ENCODE measurements around the gene LENEP.

LENEP gene

DNA sequence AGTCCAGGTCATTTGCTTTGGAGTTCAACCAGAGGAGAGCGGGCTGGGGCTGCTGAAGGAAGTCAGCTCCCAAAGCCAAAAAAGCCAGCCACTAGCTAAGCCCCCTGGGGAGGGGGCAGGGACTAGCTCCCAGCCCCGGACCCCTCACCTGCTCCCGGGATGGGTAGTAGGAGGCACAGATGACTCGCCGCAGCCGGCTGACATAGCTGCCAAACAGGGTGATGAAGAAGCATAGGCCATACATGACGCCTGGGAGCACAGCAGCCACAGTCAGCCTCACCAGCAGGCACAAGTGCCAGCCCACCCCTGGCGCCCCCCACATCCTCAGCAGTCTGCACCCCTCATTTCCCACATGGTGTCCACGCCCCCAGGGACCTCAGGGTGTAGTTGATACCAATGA, 32.8 kb downstream of the LENEP start:
- no peak for DNase-seq (ENCODE audit: low read depth in 2 of 3, low spot score in 2 of 3)

DNA sequence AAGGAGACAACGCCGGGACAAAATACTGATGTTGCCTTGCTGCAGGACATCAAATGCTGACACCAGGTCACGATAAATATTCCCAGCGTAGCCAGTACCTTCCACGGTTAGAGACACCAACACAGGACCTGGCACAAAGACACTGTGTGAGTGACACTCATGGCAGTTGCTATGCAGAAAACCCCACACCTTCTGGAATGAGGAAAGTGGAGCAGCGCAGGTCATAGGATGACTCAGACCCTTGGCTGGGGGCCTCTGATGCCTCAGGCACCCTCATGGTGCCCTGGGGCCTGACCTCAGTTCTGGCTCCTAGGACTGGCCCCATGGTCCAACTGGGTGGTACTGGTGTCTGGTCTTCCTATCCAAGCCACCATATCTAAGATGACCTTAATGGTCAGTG, 33.2 kb downstream of the LENEP start:
- DNase-seq (ENCODE audit: low read depth in 2 of 3, low spot score in 2 of 3), result no peak

DNA sequence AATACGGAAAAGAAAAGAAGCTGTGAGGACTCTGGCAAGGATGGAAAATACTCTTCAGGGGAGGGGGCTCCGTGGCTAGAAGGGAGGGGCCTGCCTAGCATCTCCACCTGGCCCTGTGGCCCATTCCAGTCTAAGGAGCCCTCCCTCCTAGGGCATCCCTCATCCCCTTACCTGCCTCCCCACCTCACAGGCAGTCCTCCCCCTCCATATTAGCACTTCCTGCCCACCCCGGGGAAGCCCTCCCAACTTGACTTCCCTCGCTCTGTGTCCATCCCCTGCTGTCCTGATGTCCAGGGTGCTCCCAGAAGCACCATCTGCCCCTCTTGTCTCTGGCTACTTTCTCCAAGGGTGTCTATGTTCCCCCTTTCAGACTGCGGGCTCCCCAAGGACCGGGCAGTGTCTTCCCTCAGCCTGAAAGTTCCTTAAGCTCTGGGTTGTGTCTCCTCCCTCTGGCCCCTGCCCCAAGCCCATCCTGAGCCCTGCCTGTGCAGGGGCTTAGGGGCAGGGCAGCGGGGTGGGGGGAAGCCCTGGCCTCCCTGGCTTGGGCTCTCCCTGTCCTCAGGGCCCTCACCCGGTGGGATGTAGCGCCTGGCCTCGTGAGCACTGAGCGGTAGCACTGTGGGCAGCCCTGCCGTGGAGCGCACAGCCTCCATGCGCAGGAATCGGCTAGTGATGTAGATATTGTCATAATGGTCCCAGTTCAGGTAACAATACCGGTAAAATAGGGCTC, 36.3 kb downstream of the LENEP start:
- DNase-seq (ENCODE audit: low read depth in 2 of 3, low spot score in 2 of 3), result no peak

DNA sequence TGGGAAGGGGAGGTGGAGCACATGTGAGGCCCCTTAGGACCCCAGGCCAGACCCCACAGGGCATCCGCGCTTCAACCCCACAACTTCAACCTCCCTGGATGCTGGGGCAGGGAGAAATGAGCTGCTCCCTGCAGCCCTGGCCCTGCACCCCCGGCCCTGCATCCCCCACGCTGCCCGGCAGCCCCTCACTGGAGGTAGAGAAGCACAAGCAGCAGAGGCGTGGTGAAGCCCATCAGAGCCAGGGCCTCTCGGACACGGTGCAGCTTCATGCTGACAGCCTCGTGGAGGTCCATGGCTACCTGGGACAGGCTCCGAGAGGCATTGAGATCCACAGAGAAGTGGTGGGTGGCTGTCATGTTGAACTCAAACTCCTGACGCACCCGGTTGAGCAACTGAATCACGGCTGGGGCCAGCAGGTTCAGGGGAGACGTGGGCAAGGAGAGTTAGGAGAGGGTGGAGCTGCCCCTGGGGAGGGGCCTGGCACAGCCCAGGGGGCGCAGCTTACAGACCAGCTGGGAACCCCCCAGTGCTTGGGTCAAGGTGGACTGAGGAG, 36.9 kb downstream of the LENEP start:
- no peak for DNase-seq (ENCODE audit: low read depth in 2 of 3, low spot score in 2 of 3)

DNA sequence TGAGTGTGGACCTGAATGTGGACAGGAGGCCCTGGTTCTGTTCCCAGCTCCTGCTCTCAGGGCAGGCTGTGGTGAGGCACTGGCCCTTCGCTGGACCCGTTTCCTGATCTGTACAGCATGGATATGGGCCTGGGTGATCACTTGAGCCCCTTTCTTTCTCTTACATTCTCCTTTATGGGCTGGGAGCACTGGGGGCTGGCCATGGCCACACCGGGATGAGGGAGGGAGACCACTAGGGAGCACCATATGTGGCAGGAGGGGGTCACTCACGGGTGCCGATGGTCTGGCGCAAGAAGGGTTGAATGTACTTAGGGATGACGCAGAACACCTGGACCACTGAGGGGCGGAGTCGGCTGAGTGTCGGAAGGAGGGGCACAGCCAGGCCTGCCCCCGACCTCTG, 37.5 kb downstream of the LENEP start:
- DNase-seq (ENCODE audit: low read depth in 2 of 3, low spot score in 2 of 3), result no peak

DNA sequence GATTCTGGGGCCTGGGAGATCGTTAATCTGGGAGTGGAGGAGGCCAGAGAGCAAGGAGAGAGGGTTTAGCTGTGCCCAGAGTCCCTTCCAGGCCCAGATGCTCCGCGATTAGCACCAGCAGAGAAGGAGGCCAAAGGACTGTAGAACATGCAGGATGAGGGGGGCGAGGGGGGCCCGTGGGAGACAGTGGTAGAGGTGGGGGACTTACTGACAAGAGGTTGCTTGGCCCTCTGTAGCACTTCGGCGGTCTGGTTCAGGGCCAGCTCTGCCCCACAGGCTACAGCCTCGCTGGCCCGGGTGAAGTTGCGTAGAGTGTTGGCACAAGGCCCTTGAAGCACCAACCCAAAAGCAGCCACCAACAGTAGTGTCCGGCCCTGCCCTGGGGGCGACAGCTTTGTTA, 39.5 kb downstream of the LENEP start:
- no peak for DNase-seq (ENCODE audit: low read depth in 2 of 3, low spot score in 2 of 3)

DNA sequence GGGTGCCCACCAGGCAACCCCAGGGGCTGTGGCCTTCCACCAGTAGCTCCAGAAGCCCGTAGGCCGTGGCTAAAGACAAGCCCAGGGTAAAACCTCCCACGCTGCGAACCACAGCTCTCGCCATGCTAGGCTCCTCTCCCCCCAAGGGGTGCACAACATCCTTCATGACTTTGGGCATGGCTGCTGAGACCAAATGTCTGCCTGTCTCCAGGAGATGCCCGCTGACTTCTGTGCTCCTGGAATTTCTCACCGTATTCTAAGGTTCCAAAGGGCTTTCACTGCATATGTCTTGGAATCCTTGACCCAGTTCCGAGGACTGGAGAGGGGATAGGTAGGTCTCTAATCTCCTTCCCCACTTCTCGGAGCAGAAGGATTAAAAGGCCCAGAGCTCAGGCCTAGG, 40.1 kb downstream of the LENEP start, which contains the start of the genes DCST1 and DCST2:
Gene DCST1 (plus strand): TSS at position 301 of the 400 bp plus-strand sequence. CDS start 213 bp downstream, outside the sequence.
Gene DCST2 (minus strand): TSS at position 258 of the 400 bp plus-strand sequence. CDS start 80 bp downstream, at position 178.
- DNase-seq (ENCODE audit: low read depth in 2 of 3, low spot score in 2 of 3), result no peak

DNA sequence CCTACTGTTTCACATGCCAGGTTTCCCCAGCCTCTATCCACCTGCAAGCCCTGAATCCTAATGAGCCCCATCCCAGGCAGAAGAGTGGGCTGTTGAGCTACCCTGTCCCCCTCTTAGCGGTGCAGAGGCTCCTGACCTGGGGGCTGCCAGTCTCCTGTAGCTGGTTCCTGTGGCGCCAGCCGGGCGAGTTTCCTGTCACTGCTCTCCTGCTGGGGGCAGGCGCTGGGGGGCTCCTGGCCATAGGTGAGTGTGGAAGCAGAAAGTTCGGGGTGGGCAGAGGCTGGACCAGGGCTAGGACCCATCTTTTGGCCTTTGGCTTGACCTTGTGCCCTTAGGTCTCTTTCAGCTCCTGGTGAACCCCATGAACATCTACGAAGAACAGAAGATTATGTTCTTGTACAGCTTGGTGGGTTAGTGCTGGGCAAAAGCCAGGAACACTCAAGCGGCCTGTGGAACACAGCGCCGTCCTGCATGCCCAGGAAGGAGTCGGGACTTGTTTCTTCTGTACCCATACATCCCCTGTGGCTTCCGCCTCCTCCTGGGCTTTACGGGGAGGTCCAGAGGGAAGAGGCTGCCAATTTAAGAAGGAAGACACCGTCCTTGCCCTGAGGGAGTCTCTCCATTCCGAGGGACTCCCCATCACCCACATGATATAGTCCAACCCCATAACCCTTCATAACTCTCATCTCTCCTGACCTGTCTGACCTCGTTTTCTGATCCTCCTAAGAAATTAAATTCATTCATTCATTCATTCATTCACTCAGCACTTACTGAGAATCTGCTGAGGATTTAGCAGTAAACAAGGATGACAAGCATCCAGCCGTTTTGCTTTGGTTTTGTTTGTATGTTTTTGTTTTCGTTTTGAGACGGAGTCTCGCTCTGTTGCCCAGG, 41.2 kb downstream of the LENEP start:
- DNase-seq (ENCODE audit: low read depth in 2 of 3, low spot score in 2 of 3), result no peak

DNA sequence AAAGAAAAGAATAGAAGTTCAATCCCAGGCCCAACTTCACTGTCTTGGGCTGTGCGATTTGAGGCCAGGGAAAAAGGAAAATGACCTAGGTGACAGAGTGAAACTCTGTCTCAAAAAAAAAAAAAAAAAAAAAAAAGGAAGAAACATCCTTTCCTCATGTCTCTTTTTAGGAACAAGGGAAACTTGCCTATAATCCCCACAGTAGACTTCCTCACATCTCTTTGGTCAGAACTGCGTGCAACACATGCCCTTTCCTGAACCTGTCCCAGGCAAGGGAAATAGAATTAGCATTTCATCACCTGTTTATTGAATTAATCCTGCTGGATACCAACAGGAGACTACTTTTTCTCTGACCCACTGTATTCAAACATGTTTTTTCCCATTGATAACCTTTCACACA, 42.5 kb downstream of the LENEP start:
- DNase-seq (ENCODE audit: low read depth in 2 of 3, low spot score in 2 of 3), result no peak

DNA sequence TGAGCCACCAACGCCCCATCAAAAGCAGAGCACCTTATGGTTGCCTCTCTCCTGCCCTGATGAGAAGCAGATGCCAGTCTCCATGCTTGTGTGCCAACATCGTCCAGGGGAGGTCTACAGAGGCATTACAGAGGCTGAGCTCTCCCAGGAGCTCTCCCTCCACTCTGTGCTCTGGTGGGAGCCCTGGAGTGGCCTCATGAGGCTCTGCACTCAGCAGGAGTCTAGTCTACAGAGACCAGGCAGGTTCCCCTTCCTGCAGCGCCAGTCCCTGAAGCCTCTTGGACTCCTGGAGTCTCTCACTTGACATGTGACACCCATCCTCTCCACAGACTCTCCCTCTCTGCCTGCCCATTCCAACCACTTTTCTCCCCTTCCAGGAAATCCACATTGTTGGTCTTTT, 43.7 kb downstream of the LENEP start:
- no peak for DNase-seq (ENCODE audit: low read depth in 2 of 3, low spot score in 2 of 3)

DNA sequence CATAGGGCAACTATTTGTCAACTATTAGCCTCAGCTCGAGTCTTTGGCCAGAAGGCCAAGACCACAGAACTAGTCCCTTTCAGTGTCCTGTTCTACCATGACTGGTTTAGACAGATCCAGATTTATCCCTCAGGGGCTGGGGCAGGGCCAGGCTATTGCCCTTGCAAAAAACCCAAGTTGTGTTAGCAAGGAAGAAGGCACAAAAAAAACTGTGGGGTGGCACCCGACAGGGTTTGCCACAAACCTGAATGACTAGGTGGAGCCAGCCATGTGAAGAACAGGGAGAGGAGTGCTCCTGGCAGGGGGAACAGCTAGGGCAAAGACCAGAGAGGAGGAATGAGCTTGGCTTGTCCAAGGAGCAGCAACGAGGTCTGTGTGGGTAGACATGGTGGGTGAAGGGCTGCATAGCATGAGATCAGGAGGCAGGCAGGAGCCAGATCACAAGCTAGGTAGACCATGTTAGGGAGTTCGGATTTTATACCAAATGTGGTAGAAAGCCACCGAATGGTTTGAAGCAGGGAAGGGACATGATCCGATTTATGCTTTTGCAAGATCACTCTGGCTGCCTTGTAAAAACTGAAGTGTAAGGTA, 44.6 kb downstream of the LENEP start:
- DNase-seq (ENCODE audit: low read depth in 2 of 3, low spot score in 2 of 3), result no peak

DNA sequence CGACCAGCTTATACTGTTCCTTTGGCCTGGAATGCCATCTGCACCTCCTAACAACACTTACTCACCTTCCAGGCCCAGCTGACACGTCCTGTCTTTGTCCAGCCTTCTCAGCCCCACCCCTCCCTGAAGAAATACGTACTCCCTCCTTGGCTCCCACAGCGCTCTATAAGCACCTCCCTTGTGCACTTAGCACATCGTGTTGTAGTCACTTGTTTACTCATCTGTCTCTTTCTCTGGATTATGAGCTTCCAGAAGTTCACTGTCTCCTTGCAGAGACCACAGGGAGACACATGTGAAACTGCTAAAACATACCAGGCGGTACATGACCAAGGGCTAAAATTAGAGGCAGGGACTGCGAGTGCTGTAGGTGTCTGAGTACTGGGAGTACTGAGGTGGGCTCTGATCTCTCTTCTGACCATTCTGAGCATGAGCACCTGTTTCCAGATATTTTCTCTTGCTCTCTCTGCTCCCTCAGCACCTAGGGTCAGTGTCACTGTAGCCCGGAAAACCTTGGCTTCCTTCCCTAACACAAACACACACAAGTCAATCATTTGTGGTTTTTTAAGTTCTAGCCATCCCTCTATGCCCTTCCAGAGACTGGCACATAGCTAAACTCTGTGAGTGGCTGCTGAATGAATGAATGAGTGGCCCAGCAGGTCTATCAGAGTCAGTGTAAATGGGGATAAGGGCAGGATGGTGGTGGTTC, 45.4 kb downstream of the LENEP start:
- DNase-seq (ENCODE audit: low read depth in 2 of 3, low spot score in 2 of 3), result no peak

DNA sequence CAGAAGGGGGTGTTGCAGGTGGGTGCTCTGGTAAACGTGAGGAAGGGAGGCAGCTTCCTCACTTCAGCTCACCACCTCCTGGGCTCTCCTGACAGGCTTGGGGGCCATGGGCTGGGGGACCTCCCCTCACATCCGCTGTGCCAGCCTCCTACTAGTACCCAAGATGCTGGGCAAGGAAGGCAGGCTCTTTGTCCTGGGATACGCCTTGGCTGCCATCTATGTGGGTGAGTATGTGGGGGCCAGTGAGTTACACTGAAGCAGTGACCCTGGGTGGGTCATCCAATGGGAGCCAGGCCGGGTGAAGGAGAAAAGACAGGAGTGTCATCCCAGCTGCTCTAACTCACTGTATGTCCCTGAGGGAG, 45.9 kb downstream of the LENEP start:
- DNase-seq (ENCODE audit: low read depth in 2 of 3, low spot score in 2 of 3), result no peak

DNA sequence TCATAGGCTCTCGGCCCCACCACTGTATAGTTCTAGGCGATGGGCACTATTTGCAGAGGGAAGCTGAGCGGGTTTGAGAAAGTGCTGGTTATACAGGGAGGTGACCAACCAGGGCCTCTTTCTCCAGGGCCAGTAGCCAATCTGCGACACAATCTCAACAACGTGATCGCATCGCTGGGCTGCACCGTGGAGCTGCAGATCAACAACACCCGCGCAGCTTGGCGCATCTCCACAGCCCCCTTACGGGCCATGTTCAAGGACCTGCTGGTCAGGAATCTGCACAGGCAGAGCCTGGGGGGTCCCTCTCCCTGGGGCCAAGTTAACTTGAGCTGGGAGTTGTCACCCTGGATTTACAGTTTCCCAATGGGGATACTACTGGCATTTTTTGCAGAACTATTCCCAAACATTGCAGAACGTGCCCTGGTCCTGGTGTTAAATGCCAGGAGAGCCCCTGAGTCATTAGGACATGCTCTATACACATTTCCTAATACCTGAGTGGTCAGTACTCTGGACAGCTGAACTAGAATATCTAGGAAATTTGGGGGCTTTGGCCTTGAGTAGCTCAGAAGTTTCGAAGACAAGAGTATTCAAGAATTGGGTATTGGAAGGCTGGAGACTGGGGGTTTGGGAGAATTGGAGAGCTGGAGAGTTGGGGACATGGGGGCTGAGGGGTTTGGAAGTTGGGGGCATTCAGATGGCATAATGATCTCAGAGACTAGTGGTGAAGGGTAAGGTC, 47.1 kb downstream of the LENEP start:
- no peak for DNase-seq (ENCODE audit: low read depth in 2 of 3, low spot score in 2 of 3)

DNA sequence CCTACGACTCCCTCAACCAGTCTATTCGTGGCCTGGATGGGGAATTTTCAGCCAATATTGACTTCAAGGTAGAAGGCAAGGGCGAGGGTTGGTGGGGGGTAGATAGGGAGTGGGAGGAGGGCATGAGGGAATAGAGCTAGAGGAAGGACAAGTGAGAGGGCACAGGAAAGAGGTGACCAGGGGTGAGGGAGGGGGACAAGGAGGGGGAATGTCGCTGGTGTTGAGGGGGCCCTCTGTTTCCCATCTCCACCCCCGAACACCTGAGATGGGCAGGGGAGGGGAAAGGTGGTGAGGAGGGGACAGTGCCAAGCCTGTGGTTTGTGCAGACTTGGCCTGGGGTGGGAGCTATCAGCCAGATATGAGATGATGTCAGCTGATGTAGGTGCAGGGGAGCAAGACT, 49.4 kb downstream of the LENEP start:
- DNase-seq (ENCODE audit: low read depth in 2 of 3, low spot score in 2 of 3), result no peak

DNA sequence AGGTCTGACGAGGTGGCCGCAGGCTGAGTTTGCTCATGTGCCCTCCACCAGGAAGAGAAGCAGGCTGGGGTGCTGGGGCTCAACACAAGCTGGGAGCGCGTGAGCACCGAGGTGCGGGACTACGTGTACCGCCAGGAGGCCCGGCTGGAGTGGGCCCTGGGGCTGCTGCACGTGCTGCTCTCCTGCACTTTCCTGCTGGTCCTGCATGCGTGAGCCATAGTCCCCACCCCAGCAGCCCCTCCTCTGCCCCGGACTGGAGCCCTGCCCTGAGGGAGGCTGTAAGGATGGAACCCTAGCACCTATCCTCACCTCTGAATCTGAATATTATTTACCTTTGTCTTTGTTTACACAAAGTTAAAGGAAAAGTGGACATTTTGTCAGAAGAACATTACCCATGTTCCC, 49.9 kb downstream of the LENEP start:
- no peak for DNase-seq (ENCODE audit: low read depth in 2 of 3, low spot score in 2 of 3)

DNA sequence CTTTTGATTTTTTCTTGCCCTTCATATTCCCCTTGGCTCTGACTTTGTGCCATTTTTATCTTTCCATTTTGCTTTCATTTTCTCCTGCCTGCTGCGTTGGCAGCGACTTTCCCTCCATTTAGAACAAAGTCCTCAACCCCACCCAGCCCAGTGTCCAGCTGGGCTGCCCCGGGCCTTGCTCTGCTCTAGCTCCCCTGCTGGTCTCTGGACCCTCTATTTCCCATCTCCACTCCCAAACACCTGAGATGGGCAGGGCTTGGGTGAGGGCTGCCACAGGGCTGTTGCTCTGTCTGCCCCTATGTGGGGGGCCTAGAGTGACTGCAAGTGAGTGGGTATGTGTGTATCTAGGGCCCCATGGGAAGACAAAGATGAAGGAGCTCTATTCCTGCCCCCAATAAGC, 50.4 kb downstream of the LENEP start:
- DNase-seq (ENCODE audit: low read depth in 2 of 3, low spot score in 2 of 3), result no peak

All from activated CD8-positive, alpha-beta memory T cell treated with anti-CD3 and anti-CD28 coated beads for 48 hours (primary cell).